ENCODE data around the gene SMAD6. TPM values are rescaled to one million over a fixed set of nuclear protein-coding genes. Genes with fewer than 3 reads are reported as not detected.
A peak's percentile ranks its signal among the peaks of the same experiment; 100 is the strongest.

SMAD6 gene
- total RNA-seq, 1 experiment from 2014 or later = 19.9 TPM

DNA sequence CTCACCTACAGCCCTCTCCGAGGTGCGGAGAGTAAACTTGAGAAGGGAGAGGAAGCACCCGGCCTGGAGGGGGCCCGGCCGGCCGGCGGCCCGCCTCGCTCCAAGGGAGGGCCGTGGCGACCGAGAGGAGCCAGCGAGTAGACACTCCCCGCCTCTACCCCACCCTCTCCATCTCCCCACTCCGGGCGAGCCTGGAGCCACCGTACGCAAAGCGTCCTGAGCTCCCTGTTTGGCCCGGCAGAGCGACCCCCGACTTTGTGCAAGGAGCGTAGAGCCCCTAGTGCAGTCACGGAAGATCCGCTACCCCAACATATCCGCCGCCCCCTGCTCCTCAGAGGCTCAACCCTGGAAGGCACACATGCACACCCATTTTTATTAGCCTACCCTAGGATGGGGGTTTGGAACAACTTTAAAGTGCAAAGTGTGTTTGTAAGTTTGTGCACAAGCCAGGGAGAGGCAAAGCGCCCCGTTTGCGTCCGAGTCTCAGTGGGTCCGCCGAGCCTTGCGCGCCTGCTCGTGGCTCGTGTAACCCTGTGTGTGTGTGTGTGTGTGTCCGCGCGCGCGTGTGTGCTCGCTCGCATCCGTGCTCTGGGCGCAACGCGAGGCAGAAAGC is 508 bp upstream of the SMAD6 start:
- BruUV-seq (replicated peaks) = no TSS peak
- Histone ChIP-seq H3K4me2 (ENCODE audit: low read length) (peak overlapping the region; percentile 89), H3K4me3 (ENCODE audit: low read length) (peak overlapping the region; percentile 81), H3K9me3 (ENCODE audit: low read length) (no peaks in the 10 kb centered on the region), H3K79me2 (ENCODE audit: low read length) (peaks cover 43% of the 10 kb centered on the region), H3K9ac (ENCODE audit: low read length) (peak overlapping the region; percentile 13), H4K20me1 (ENCODE audit: low read length) (peaks cover 13% of the 10 kb centered on the region; the same call in 1 of the 2 replicates), H2AFZ (ENCODE audit: low read length) (peak overlapping the region; percentile 88), H3K27me3 (ENCODE audit: low read length) (no peaks in the 10 kb centered on the region), H3K27ac (ENCODE audit: low read length) (peak overlapping the region; percentile 29), H3K9me2 (replicated peaks; ENCODE audit: low read length) (no peaks in the 10 kb centered on the region), H3K36me3 (ENCODE audit: low read depth, low read length) (no peaks in the 10 kb centered on the region), H3K4me1 (ENCODE audit: insufficient read depth, low read length) (peaks cover 21% of the 10 kb centered on the region), H3F3A (ENCODE audit: low read length, unreplicated experiment) (no peaks in the 10 kb centered on the region)
- intact Hi-C loops (cut with micrococcal nuclease) = loop anchor here (1.0 to 5.0 kb wide), 3 partner anchors 30 to 151 kb away; no protein-coding TSS in a partner anchor
- DNase-seq (no peak), ATAC-seq (peak; percentile 59)
- ChIA-PET CTCF (interaction anchor here (0.7 to 2.0 kb wide), 3 partner anchors 114 to 1721 kb away, joined by 3 to 5 read pairs (median 4); no protein-coding TSS in a partner anchor), POLR2A (ENCODE audit: unreplicated experiment) (interaction anchor here (0.6 to 0.7 kb wide), 4 partner anchors 37 to 473 kb away, joined by 4 to 7 read pairs (median 4); no protein-coding TSS in a partner anchor)
- TF ChIP-seq, protein P1, sequence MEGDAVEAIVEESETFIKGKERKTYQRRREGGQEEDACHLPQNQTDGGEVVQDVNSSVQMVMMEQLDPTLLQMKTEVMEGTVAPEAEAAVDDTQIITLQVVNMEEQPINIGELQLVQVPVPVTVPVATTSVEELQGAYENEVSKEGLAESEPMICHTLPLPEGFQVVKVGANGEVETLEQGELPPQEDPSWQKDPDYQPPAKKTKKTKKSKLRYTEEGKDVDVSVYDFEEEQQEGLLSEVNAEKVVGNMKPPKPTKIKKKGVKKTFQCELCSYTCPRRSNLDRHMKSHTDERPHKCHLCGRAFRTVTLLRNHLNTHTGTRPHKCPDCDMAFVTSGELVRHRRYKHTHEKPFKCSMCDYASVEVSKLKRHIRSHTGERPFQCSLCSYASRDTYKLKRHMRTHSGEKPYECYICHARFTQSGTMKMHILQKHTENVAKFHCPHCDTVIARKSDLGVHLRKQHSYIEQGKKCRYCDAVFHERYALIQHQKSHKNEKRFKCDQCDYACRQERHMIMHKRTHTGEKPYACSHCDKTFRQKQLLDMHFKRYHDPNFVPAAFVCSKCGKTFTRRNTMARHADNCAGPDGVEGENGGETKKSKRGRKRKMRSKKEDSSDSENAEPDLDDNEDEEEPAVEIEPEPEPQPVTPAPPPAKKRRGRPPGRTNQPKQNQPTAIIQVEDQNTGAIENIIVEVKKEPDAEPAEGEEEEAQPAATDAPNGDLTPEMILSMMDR (conservative IDR thresholded peaks at IDR 0.05; ENCODE audit: low read depth, low read length) = no peak
- TF ChIP-seq EZH2phosphoT487 (IDR thresholded peaks at IDR 0.05; ENCODE audit: borderline replicate concordance, low read length) (no peak), EZH2 (IDR thresholded peaks at IDR 0.05; ENCODE audit: low read length, unreplicated experiment) (no peak)

DNA sequence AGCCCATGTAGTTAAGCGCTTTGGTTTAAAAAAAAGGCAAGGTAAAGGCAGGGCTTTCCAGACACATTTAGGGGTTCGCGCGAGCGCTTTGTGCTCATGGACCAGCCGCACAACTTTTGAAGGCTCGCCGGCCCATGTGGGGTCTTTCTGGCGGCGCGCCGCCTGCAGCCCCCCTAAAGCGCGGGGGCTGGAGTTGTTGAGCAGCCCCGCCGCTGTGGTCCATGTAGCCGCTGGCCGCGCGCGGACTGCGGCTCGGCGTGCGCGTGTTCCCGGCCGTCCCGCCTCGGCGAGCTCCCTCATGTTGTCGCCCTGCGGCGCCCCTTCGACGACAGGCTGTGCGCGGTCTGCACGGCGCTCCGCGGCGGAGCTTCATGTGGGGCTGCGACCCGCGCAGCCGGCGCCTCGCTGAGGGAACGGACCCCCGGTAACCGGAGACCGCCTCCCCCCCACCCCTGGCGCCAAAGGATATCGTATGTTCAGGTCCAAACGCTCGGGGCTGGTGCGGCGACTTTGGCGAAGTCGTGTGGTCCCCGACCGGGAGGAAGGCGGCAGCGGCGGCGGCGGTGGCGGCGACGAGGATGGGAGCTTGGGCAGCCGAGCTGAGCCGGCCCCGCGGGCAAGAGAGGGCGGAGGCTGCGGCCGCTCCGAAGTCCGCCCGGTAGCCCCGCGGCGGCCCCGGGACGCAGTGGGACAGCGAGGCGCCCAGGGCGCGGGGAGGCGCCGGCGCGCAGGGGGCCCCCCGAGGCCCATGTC is 927 bp downstream of the SMAD6 start:
- intact Hi-C loops (cut with micrococcal nuclease) = loop anchor here (2.0 to 5.0 kb wide), 2 partner anchors 72 to 149 kb away; no protein-coding TSS in a partner anchor
- no TSS peak for BruUV-seq (replicated peaks)
- Histone ChIP-seq H3K79me2 (ENCODE audit: low read length) (peaks cover 48% of the 10 kb centered on the region), H2AFZ (ENCODE audit: low read length) (peak overlapping the region; percentile 88), H3K27ac (ENCODE audit: low read length) (peak overlapping the region; percentile 19; the same call in 1 of the 2 replicates), H3K4me3 (ENCODE audit: low read length) (peak overlapping the region; percentile 81), H3K9me2 (replicated peaks; ENCODE audit: low read length) (no peaks in the 10 kb centered on the region), H3K9ac (ENCODE audit: low read length) (peak overlapping the region; percentile 52), H3K9me3 (ENCODE audit: low read length) (no peaks in the 10 kb centered on the region), H3K4me1 (ENCODE audit: insufficient read depth, low read length) (peaks cover 21% of the 10 kb centered on the region), H3K27me3 (ENCODE audit: low read length) (no peaks in the 10 kb centered on the region), H4K20me1 (ENCODE audit: low read length) (peaks cover 13% of the 10 kb centered on the region; the same call in 1 of the 2 replicates), H3F3A (ENCODE audit: low read length, unreplicated experiment) (no peaks in the 10 kb centered on the region), H3K4me2 (ENCODE audit: low read length) (peak overlapping the region; percentile 89), H3K36me3 (ENCODE audit: low read depth, low read length) (no peaks in the 10 kb centered on the region)
- DNase-seq (no peak), ATAC-seq (no peak)
- TF ChIP-seq EZH2phosphoT487 (IDR thresholded peaks at IDR 0.05; ENCODE audit: borderline replicate concordance, low read length) (no peak), EZH2 (IDR thresholded peaks at IDR 0.05; ENCODE audit: low read length, unreplicated experiment) (no peak)
- TF ChIP-seq, protein P1 (conservative IDR thresholded peaks at IDR 0.05; ENCODE audit: low read depth, low read length) = no peak
- ChIA-PET CTCF (interaction anchor here (2.0 kb wide), 1 partner anchor 148 kb away, joined by 5 read pairs; no protein-coding TSS in a partner anchor), POLR2A (ENCODE audit: unreplicated experiment) (interaction anchor here (0.6 kb wide), 1 partner anchor 1186 kb away, joined by 21 read pairs; no protein-coding TSS in a partner anchor)
